GM10248 (cell line): ENCODE measurements around the gene MBD3.

Experiments
- CTCF ChIA-PET: fragments of 300-600 bp; sonication (Branson Sonifier 250); formaldehyde crosslinking; extraction: SDS; loops from one replicate; lab custom pipeline; 2021; ENCODE audit warnings: antibody characterized with exemption; lab: Yijun Ruan, JAX
- POLR2A ChIA-PET: fragments of 350-650 bp; sonication (Branson Sonifier 250); formaldehyde crosslinking; extraction: SDS; loops from one replicate; lab custom pipeline; 2020; ENCODE audit warnings: antibody characterized with exemption; lab: Yijun Ruan, JAX
- DNase-seq: peaks from one replicate; pipeline ENCODE4 v3.0.0; 2012; ENCODE audit errors: extremely low spot score
- CTCF ChIP-seq: IDR thresholded peaks from 2 replicates; pipeline ENCODE4 v1.5.1; 2012; ENCODE audit warnings: mild to moderate bottlenecking, low read depth; ENCODE audit errors: extremely low read depth, missing control alignments, control extremely low read depth

The MBD3 gene

GRCh38 chr19:1570836-1571235 is 21.8 kb downstream of the MBD3 start:
- POLR2A ChIA-PET = no interaction called here
- CTCF ChIA-PET = interaction anchor here (1.3 kb wide), 1 partner anchor 19 kb away, joined by 3 read pairs; no protein-coding TSS in a partner anchor
- no peak for DNase-seq
- no peak for TF ChIP-seq CTCF

- TF ChIP-seq CTCF = no peak
- ChIA-PET CTCF (interaction anchor here (1.3 kb wide), 1 partner anchor 19 kb away, joined by 3 read pairs; no protein-coding TSS in a partner anchor), POLR2A (no interaction called here)
- DNase-seq = no peak
Observed at GRCh38 chr19:1569997-1570396, 22.7 kb downstream of the MBD3 start.

DNA sequence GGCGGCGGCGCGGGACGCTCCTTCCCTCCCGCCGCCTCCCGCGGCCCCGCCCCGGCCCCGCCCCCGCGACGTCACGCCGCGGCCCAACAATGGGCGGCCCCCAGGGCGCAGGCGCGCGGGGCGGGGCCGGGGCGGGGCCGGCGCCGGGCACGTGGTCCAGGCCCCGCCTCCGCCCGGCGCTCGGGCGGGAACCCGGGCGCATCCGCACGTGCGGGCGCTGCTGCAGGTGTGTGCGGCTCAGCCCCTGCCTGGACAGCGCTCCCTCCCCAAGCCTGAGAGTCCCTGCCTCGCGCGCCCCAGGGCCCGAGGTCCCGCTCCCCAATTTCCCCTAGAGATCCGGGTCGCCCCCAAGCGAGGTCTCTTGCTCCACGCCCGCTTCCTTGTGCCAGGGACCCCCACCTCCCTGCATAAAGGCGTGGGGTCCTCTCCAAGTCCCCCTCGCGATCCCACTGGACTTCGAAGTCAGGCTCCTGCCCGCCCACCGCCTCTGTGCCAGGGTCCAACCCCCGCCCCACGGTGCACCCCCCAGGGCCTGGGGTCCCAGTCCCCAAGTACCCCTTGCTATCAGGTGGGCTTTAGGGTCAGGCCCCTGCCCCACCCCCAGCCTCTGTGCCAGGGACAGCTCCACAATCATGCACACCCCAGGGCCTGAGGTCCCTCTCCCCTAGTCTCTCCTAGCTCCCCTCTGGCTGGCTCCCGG is 24.2 kb downstream of the MBD3 start, which contains the start of gene MEX3D:
TSS of gene MEX3D (minus strand) at position 6 of the 700 bp plus-strand sequence. CDS start 267 bp downstream, outside the sequence.
- POLR2A ChIA-PET = no interaction called here
- DNase-seq = peak; percentile 99
- TF ChIP-seq CTCF = no peak
- CTCF ChIA-PET = interaction anchor here (1.4 kb wide), 1 partner anchor 22 kb away, joined by 3 read pairs; no protein-coding TSS in a partner anchor

GRCh38 chr19:1567848-1568227 is 24.8 kb downstream of the MBD3 start:
- no peak for DNase-seq
- ChIA-PET POLR2A (no interaction called here), CTCF (interaction anchor here (1.4 kb wide), 1 partner anchor 22 kb away, joined by 3 read pairs; no protein-coding TSS in a partner anchor)
- TF ChIP-seq CTCF = no peak

DNA sequence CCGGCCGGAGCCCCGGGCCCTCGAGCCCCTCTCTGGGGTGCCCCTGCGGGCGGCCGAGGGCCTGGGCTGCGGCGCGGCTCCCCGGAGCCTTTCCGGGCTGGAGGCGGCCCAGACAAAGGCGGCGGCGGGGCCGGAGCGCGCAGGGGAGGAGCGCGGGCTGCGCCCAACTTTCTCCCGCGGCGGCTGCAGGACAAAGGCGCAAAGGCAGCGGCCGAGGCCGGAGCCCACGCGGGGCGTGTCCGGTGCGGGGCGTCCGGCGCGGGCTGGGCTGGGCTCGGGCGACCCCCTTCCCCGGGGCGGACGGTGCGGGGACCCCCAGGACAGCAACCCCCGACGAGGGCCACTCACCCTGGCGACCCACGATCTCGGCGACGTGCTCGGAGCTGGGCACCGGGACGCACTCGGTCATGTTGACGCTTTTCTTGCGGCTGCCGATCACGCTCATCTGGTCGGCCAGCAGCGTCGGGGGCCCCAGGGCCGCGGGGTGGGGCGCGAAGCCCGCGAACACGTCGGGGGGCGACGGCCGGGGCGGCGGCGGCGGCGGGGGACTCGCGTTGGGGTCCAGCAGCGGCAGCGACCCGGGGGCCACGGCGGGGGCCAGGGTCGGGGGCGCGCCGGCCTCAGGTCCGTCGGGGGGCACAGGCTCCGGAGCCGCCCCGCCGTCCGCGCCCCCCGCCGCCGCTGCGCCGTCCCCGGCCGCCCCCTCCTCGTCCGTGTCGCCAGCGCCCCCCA is 25.4 kb downstream of the MBD3 start:
- DNase-seq = no peak
- TF ChIP-seq CTCF = no peak
- ChIA-PET POLR2A (no interaction called here), CTCF (interaction anchor here (1.4 kb wide), 1 partner anchor 21 kb away, joined by 3 read pairs; no protein-coding TSS in a partner anchor)

- TF ChIP-seq CTCF = no peak
- no peak for DNase-seq
- ChIA-PET POLR2A (no interaction called here), CTCF (interaction anchor here (1.4 kb wide), 1 partner anchor 20 kb away, joined by 3 read pairs; no protein-coding TSS in a partner anchor)
Observed at GRCh38 chr19:1566392-1567115, 26.1 kb downstream of the MBD3 start.
